ENCODE results near the gene METTL18.
"Not testable (repeated sequence)": the region's sequence is repeated elsewhere in the genome, so short reads cannot be mapped to it uniquely, and the experiment has no call there.

Gene METTL18

GRCh38 chr1:169794530-169795416, at the start of gene METTL18:
Gene METTL18, minus strand, starts transcription at chr1:169794907. Its CDS starts 1,212 bp downstream, at chr1:169793695.
- peak; percentile 75 to 85 for DNase-seq

- DNase-seq = no peak
These were observed 44.2 kb upstream of the METTL18 start for GRCh38 chr1:169838942-169839341.

- no peak for DNase-seq
These were observed 41.5 kb upstream of the METTL18 start for GRCh38 chr1:169836198-169836597.

GRCh38 chr1:169835647-169836046, 40.9 kb upstream of the METTL18 start:
- no peak for DNase-seq

- no peak for DNase-seq
These were observed 40.2 kb upstream of the METTL18 start for GRCh38 chr1:169834869-169835268.

GRCh38 chr1:169833179-169833901, 38.6 kb upstream of the METTL18 start:
- DNase-seq = no peak

- no peak for DNase-seq
These were observed 35.0 kb upstream of the METTL18 start for GRCh38 chr1:169829671-169830070.

GRCh38 chr1:169824153-169824552, 29.4 kb upstream of the METTL18 start:
- DNase-seq = no peak

GRCh38 chr1:169821500-169821899, 26.8 kb upstream of the METTL18 start:
- DNase-seq = no peak

GRCh38 chr1:169816617-169817016, 21.9 kb upstream of the METTL18 start:
- no peak for DNase-seq

- DNase-seq = no peak
These were observed 19.6 kb upstream of the METTL18 start for GRCh38 chr1:169814265-169814664.

GRCh38 chr1:169812131-169812530, 17.4 kb upstream of the METTL18 start:
- DNase-seq = no peak

- DNase-seq = not testable (repeated sequence)
These were observed 16.8 kb upstream of the METTL18 start for GRCh38 chr1:169811418-169812035.

GRCh38 chr1:169809370-169810095, 14.8 kb upstream of the METTL18 start:
- peak in 1 of 2 experiments; percentile 11 for DNase-seq

GRCh38 chr1:169804941-169805340, 10.2 kb upstream of the METTL18 start:
- no peak for DNase-seq

GRCh38 chr1:169802888-169803287, 8.2 kb upstream of the METTL18 start:
- DNase-seq = no peak

- no peak for DNase-seq
These were observed 2.6 kb upstream of the METTL18 start for GRCh38 chr1:169797281-169797680.

GRCh38 chr1:169796274-169796810, 1.6 kb upstream of the METTL18 start:
- no peak for DNase-seq

- DNase-seq = no peak
These were observed 980 bp upstream of the METTL18 start for GRCh38 chr1:169795687-169796086.

- DNase-seq = no peak
These were observed 977 bp downstream of the METTL18 start for GRCh38 chr1:169793730-169794129.

- DNase-seq = no peak
These were observed 6.3 kb downstream of the METTL18 start for GRCh38 chr1:169788402-169788801.

- DNase-seq = no peak
These were observed 7.7 kb downstream of the METTL18 start for GRCh38 chr1:169786974-169787373.

- DNase-seq = no peak
These were observed 9.4 kb downstream of the METTL18 start for GRCh38 chr1:169785267-169785666.
